Fibroblast of skin of left biceps (primary cell): ENCODE data around the gene SUFU.
"Not testable (repeated sequence)": the region's sequence is repeated elsewhere in the genome, so short reads cannot be mapped to it uniquely, and the experiment has no call there.

Experiments
- DNase-seq, 2 experiments: peaks; one replicate each; pipeline ENCODE4 v3.0.0-alpha.2; 2013; ENCODE audit warnings: low read depth in 2 of 2

The SUFU gene

DNA sequence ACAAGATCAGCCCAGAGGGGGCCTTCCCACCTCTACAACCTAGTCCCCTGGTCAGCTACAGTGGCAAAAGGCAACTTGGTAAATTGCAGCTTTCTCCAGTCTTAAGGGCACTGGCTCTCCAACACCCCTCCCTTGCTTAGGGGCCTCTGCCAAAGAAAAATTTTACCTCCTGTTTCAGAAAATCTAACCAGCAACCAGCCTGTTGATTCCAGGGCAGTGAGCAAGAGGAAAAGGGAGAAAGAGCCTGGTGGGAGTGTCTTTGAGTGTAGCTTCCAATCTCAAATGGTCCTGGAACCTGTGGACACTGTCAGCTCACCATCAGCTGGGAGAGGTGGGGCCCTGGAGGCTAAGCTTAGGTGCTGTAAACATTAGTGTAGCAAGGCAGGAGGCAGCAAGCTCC is 24.1 kb upstream of the SUFU start:
- DNase-seq, result no peak

DNA sequence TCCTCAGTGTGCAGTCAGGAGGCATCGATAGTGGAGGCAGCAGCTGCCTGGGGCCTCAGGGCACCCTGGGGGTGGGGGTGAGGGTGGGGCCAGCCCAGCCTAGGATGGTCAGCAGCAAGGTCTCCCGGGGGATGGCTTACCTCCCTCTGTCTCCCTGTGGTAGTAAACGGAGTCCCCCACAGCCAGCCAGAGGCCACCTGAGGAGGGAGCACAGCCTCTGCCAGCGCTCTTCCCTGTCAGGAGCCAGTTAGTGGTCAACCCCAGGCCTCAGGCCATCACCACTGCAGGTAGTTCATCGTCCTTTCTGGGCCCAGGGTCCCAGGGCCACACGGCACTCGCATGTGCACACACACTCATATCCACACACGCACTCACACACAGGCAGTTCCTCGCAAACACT is 23.4 kb upstream of the SUFU start:
- DNase-seq, result no peak

DNA sequence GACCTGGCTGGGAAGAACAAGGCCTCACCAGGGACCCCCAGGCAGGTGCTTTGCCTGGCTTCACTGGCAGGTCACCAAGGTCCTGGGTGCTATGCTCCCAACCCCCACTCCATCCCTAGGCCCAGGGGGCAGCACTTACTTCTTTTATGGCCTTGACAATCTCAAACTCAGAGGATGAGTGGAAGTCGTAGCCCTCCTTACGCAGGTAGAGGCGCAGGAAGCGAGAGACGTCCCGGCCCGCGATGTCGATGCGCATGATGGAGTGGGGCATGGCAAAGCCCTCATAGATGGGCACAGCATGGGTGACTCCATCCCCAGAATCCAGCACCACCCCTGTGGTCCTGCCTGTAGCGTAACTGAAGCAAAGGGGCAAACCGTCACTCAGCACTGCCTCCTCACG is 19.8 kb upstream of the SUFU start:
- DNase-seq, result no peak

DNA sequence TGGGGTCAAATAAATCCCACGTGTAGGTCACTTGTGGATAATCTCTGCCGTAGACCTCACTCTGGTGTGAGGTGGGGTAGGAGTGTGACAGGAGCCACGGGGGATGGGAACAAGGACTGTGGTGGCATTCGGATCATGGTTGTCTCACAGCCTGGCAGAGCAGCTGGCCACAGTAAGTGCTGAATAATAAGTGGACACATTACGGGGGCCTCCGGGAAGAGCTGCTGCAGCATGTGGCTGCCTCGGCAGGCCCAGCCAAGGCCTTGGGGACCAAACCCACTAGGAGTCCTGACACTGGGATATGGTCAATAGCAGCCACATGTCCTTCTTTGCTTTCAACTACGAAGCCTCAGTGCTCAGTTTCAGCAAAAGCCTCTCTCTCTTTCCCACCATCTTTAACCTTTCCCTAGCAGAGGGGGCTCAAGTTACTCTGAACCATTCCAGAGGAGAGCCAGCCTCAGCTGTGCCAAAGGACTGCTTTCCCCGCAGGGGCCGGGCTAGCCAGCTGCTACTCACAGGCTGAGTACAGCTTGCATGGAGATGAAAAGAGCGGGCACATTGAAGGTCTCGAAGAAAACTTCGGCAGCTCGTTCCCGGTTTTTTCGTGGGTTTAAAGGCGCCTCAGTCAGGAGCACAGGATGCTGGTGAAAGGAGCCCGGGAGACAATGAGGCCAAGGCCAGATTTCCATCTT is 18.5 kb upstream of the SUFU start:
- DNase-seq, result no peak

DNA sequence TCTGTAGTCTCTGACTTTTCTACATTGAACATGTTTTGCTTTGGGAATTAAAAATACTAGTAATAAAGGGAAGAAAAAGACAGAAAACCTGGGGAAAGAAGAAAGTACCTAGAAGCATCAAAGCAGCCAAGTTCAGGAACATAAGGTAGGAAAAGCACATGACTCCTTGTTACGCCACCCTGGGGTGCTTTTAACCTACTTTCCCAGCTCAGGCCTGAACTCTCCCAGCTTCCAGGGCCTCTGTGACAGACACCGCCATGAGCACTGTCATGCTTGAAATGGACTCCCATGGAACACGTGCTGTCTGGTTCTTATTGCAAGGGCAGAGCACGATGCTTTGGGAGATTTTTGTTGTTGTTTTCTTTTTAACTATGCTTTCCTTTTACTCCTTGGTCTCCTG is 12.6 kb upstream of the SUFU start:
- DNase-seq, result no peak

DNA sequence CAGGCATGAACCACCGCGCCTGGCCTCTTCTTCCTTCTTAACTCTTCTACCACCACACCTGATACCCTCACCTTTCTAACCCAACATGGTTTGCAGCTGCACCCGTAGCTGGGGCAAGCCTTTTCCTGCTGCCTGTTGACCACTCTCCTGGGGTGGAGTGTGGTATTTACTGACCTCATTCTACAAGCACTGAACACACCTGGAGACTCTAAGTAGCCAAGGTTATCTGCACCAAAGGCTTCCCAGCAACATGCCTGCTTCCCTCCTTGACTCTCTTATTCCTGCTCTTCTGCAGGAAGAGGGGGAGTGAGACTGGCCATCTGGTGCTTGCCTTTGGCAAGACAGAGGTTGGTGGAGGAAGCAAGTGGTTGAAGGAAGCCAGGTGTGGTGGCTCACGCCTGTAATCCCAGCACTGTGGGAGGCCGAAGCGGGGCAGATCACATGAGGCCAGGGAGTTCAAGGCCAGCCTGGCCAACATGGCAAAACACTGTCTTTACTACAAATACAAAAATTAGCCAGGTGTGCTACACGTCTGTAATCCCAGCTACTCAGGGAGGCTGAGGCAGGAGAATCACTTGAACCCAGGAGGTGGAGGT is 11.3 kb upstream of the SUFU start:
- DNase-seq, result no peak

DNA sequence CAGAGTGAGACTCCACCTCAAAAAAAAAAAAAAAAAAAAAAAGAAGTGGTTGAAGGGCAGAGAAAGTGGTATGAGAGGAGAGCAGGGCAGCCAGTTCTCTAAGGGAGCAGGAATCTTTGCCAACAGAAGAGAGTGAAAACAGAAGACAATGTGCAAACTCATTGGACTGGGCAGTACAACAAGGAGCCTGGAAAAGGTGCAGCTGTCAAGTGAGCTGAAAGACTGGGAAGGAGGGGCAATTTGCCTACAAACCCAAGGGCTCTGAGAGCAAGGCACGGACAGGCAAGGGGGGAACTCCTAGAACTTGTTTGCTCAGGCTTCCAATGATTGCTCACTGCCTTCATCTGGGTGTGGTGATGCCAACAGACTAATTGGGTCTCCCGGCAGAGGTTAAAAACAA is 10.8 kb upstream of the SUFU start:
- no peak for DNase-seq

DNA sequence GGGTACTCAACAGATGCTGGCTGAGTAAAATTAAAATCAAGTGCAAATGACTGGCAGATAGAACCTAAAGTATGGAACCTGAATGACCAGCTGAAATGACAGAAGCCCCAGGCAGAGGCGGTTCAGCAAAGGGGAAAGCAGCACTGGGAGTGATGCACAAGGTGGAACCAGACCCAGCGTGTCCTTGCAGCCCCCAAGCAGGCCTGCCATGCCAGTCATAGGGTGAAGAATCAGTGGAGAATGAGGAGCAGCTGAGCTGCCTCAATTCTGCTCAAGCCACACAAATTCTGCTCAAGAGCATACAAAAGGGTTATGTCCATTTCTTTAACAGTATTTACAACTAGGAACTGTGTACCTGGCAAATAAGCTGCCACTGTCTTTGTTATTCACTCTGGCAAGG is 10.0 kb upstream of the SUFU start:
- DNase-seq, result no peak

DNA sequence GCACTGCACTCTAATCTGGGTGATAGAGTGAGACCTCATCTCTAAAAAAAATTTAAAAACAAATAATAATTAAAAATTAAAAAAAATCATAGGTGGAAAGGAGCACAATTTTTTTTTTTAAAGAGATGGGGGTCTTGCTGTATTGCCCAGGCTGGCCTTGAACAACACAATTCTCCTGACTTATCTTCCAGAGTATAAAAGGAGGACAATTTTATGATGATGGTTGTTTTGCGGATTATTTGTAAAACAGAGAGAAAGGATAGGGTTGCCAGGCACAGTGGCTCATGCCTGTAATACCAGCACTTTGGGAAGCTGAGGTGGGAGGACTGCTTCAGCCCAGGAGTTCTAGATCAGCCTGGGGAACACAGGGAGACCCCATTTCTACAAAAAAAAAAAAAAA is 6.2 kb upstream of the SUFU start:
- no peak for DNase-seq

DNA sequence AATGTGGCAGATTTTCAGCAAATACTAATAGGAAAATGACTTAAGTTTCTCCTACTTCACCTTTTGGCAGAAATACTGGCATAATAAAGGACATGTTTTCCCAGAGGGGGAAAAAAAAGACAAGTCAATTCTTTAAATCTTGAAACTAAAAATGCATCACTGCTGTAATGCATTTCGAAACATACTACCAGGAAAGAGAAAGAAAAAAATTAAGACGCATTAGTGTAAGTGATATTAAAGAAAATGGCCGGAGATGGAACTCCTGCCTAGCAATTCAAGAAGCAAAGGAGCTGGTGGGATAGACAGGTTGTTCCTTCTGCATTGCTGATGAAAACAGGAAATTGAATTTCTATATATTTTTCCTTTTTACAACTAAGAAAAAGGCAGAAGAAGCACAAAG is 4.4 kb upstream of the SUFU start:
- no peak for DNase-seq

DNA sequence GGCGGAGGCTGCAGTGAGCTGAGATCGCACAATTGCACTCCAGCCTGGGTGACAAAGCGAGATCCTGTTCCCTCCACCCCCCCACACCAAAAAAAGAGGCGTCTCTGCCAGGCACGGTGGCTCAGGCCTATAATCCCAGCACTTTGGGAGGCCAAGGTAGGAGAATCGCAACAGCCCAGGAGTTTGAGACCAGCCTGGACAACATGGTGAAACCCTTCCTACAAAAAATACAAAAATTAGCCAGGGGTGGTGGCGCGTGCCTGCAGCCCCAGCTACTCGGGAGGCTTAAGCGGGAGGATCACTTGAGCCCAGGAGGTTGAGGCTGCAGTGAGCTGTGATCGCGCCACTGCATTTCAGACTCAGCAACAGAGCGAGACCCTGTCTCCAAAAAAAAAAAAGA is 3.1 kb upstream of the SUFU start:
- DNase-seq, result not testable (repeated sequence)

DNA sequence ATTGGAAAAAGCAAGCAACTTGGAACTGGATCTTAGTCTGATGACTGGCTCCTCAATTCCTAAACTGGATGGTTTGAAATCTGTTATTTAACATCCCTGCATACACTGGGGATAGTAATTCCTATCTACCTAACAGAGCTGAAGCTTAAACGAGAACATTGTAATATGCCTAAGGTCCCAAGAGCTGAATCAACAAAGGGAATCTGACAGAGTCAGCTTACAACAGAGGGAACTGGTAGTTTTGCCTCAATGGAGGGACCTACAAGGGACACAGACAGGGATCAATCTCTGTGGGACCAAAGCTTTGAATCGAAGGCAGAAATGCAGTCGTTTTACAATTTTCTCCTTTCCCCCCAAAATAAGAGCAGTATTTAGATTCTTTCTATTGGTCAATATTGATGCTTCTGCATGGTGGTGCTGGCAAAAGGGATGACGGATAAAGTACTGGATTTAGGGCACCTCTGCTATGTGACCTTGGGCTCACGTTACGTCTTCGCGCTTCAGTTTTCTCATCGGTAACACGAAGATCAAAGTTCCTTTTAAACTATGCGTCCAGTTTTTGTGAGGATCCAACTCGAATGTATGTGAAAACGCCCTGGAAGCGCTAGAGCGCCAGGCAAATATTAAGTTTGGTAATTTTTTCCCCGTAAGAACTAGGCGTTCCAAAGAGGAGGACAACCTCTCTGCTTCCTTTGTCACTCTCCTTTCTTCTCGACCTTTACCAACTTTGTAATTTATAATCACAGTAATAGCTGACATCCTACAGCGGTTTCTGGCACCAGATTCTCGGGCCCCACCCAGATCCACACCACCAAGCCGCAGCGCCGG is 2.4 kb upstream of the SUFU start:
- DNase-seq, result no peak

DNA sequence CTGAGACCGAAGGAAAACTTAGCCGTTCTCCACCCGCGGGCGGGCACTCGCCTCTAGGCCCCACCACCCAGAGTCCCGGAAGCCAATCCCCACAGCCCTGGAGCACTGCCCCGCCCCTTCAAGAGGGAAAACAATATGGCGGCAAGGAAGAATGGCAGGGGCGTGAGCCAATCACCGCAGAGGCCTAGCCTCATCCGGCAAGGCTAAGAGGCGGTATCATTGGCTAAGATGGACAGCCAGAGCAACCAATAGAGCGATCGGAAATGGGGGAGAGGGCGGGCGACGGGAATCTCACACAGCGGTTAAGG is 1.8 kb upstream of the SUFU start:
- peak; percentile 99 for DNase-seq

DNA sequence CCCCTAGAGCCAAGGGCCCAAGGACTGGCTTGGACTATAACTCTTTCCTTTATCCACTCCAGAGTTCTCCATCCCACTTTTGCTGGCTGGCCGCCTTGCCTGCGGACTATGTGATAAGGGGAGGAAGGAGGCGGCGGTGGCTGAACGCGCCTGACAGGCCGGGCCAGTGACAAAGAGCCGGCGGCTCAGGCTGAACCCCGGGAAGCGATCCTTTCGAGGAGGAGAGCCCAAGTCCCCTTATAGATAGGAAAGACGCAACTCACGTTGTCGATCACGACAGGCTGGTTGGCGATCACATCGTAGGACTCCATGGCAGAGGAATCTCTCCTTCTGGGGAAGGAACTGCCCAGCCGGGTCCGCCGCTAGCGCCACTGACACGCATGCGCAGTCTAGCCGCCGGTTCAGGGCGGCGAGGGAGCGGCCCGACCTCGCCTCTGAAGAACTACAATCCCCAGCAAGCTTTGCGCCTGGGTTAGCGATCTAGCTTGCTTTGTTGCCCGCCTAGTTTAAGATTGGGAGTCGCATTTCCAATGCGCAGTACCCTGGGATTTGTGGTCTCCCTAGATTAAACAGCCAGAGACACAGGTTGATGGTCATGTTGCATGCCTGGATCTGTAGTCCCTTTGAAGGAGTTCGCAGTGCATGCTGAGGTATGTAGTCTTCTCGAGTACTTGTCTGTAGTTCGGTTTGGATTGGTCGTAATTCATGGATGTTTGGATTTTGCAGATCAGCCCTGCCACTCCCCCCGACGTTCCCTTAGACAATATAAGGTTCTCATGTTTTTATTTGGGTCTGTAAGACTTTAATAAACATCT is 1.2 kb upstream of the SUFU start, which contains the start of gene ACTR1A:
ACTR1A (minus strand) TSS at position 376 of the 815 bp plus-strand sequence; CDS start at position 311, 65 bp downstream.
- DNase-seq, result peak; percentile 100

DNA sequence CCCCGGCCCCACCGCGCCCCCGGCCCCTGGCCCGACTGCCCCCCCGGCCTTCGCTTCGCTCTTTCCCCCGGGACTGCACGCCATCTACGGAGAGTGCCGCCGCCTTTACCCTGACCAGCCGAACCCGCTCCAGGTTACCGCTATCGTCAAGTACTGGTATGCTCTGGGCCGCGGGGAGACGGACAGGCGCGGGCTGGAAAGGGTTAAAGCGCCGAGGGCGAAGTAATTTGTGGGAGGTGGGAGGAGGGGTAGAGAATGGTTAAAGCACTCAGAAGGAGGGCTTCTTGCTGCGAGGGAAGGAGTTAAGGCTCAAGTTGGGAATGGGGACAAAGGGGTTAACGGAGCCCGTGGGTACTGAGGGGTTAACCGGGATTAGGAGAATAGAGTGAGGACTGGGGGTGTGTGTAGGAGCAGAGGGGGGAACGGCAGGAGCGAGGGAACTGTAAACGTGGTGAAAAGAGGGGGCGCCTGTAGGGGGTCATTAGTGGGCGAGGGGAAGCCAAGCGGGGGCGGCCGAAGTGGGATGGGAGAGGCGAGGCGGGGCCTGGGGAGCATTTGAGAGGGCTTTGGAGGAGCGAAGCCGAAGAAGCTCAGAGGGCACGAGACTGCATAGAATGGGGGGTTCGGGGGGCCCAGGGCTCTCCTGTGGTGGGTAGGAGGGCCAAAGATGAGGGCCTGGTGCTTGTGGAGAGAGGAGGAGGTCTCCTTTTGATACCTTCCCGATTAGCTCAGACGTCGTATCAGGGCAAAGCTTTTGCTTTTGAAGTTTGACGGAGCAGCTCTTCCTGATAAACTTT is 605 bp downstream of the SUFU start:
- no peak for DNase-seq

DNA sequence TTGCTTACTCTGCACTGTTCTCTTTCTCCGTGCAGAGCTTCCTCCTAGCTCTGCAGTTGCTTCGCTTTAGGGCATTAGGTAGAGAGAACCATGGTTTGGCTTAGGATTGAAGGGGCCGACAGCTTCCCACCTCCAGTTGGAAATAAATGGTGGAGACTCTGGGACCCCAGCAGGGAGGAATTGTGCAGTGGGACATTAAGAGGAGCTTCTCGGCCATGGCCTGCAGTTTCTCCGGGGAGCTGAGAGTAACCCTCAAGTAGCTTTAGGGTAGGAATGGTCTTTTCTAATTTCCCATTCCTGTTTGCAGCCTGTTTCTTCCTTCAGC is 1.2 kb downstream of the SUFU start:
- no peak for DNase-seq

DNA sequence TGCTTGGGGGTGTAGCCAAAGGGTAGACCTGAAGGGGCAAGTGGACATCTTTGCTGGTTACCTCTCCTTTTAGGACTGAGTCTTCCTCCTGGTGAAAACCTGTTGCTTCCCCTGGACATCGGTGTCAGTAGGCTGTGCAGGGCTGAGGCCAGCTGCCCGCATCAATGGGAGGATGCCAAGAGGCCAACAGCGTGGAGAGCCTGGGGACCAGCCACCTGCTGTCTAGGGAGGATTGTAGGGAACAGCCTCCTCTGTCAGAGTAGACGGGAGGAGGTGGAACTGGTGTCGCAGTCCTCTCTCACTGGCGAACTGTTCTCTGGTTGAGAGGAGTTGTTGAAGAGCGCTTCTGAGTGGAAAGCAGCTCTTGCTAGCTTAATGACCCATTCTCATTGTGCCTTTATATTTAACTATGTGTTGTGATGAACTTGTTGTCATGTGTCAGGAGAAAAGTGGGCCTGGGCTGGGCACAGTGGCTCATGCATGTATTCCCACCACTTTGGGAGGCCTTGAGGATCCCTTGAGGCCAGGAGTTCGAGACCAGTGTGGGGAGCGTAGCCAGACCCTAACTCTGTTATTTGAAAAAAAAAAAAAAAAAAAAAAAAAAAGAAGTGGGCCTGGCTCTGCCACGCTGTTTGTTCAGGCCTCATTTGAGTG is 1.8 kb downstream of the SUFU start:
- DNase-seq, result no peak

DNA sequence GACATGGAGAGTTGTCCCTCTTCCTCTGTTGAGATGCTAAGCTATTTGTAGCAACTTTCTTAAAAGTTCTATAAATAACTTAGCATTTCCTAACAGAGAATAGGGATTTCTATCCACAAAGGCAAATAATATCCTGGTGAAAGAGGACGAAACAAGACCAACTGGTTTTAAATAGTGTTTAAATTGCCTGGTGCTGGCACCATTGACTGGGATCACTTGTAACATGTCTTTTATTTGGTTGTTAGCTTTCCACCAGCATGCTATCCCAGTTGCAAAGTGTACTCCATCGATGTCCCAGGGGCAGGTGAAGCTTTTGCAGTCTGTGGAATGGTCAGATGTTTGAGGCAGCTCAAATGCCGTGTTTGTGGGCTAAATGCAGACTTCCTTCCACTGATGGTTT is 3.7 kb downstream of the SUFU start:
- no peak for DNase-seq

DNA sequence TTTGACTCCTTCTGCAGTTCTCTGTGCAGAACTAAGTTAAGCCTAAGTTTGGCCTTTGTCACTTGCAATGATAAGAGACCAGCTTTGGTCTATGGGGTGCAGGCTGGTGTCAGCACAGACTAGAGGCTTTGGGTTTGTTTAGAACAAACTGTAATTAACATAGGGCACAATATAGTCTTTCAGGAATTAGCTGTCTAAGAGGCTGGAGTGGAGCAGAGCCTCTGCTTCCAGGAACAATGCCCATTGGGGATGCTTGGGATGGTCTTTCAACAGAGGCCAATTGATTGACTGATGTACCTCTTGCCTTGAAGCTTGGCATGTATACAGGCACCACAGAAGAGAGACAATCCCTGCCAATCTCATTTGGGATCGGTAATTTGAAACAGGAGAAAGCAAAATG is 4.7 kb downstream of the SUFU start:
- no peak for DNase-seq

DNA sequence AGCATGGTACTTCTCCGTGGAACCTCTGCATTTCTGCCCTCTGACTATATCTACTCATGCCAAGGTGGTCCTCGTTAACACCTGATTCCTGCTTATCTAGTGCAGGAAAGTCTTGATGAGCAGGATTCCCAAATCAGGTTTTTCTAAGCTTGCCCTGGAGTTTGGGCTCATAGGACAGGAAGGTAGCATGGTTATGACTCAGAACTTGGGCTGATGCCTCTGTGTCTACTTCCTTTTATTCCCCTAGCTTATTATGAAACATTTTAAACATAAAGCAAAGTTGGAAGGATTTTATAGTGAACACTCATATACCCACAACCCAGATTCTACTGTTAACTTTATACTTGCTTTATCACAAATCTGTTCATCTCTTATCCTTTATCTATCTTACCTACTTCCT is 5.6 kb downstream of the SUFU start:
- peak in 1 of 2 experiments; percentile 19 for DNase-seq
